ENCODE results near the gene TRIM63.

- TF ChIP-seq EZH2 (IDR thresholded peaks at IDR 0.05; ENCODE audit: low read length, missing control alignments): no peak
- TF ChIP-seq, protein P1, sequence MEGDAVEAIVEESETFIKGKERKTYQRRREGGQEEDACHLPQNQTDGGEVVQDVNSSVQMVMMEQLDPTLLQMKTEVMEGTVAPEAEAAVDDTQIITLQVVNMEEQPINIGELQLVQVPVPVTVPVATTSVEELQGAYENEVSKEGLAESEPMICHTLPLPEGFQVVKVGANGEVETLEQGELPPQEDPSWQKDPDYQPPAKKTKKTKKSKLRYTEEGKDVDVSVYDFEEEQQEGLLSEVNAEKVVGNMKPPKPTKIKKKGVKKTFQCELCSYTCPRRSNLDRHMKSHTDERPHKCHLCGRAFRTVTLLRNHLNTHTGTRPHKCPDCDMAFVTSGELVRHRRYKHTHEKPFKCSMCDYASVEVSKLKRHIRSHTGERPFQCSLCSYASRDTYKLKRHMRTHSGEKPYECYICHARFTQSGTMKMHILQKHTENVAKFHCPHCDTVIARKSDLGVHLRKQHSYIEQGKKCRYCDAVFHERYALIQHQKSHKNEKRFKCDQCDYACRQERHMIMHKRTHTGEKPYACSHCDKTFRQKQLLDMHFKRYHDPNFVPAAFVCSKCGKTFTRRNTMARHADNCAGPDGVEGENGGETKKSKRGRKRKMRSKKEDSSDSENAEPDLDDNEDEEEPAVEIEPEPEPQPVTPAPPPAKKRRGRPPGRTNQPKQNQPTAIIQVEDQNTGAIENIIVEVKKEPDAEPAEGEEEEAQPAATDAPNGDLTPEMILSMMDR (conservative IDR thresholded peaks at IDR 0.05 in 1 of 2, IDR thresholded peaks at IDR 0.05 in 1 of 2; ENCODE audit: low read depth in 1 of 2, low read length in 2 of 2): no peak
Observed at GRCh38 chr1:26097696-26098095, 30.3 kb upstream of the TRIM63 start.
